Measurements from ENCODE around the gene C11orf91. TPM values are rescaled to one million over a fixed set of nuclear protein-coding genes. Genes with fewer than 3 reads are reported as not detected.

C11orf91 gene
- total RNA-seq, 1 donor, result not detected

- no peak for TF ChIP-seq CTCF (IDR thresholded peaks at IDR 0.05; ENCODE audit: insufficient read depth, low read length)
Observed at GRCh38 chr11:33649944-33650343, 50.7 kb downstream of the C11orf91 start.

More at GRCh38 chr11:33649944-33650343, 50.7 kb downstream of the C11orf91 start:
- DNase-seq (ENCODE audit: low read depth), result no peak
- no peak overlapping the region for H3K4me3 ChIP-seq (ENCODE audit: low read depth, low read length)

Other genes with a start within 250 kb of the C11orf91 start
- gene CD59, start 35.6 kb upstream of the C11orf91 start, total RNA-seq (ENCODE audit: low replicate concordance), result 175 and 1,509 TPM in 2 replicates
- gene FBXO3, start 73.7 kb upstream of the C11orf91 start, total RNA-seq (ENCODE audit: low replicate concordance), result 43.7 and 52.1 TPM in 2 replicates
- gene LMO2, start 191.2 kb upstream of the C11orf91 start, total RNA-seq (ENCODE audit: low replicate concordance), result 5.6 and 21.8 TPM in 2 replicates